ENCODE results near the gene MFN2.

DNA sequence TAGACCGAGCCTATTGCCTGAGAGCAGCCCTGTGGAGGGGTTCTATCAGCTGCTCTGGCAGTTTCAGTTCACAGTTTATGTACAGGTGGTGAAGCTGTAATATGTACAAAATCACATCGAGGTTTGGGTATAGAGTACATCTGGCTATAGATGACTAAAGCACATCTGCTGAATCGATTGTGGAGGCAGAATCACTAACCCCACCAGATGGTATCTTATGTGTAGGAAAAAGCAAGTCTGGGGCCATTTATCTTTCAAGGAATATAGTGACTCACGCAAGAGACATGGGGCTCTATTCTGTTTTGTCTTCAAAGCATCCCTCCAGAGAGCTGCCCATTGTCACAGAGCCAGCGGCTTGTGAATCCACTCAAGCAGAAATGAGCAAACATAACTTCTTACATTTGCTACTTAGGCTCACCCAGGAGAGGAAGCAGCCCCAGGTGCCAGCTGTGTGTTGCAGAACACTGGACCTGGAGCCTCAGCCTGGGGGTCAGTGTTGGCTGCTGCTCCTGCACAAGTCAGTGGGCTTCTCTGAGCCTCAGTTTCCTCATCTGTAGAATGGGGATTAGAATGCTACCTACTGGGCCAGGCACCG lies 60.3 kb downstream of the MFN2 start:
- TF ChIP-seq EP300 (conservative IDR thresholded peaks at IDR 0.05; ENCODE audit: poor library complexity, severe bottlenecking) (no peak), EZH2 (IDR thresholded peaks at IDR 0.05; ENCODE audit: borderline replicate concordance, insufficient read depth, low read length, poor library complexity, severe bottlenecking) (no peak), SMC3 (conservative IDR thresholded peaks at IDR 0.05; ENCODE audit: poor library complexity) (no peak), POLR2AphosphoS5 (IDR thresholded peaks at IDR 0.05) (no peak), RAD21 (conservative IDR thresholded peaks at IDR 0.05) (no peak), TAF1 (IDR thresholded peaks at IDR 0.05; ENCODE audit: low read depth) (no peak), MXI1 (conservative IDR thresholded peaks at IDR 0.05; ENCODE audit: poor library complexity, severe bottlenecking) (no peak)
- TF ChIP-seq, protein P1, sequence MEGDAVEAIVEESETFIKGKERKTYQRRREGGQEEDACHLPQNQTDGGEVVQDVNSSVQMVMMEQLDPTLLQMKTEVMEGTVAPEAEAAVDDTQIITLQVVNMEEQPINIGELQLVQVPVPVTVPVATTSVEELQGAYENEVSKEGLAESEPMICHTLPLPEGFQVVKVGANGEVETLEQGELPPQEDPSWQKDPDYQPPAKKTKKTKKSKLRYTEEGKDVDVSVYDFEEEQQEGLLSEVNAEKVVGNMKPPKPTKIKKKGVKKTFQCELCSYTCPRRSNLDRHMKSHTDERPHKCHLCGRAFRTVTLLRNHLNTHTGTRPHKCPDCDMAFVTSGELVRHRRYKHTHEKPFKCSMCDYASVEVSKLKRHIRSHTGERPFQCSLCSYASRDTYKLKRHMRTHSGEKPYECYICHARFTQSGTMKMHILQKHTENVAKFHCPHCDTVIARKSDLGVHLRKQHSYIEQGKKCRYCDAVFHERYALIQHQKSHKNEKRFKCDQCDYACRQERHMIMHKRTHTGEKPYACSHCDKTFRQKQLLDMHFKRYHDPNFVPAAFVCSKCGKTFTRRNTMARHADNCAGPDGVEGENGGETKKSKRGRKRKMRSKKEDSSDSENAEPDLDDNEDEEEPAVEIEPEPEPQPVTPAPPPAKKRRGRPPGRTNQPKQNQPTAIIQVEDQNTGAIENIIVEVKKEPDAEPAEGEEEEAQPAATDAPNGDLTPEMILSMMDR (IDR thresholded peaks at IDR 0.05; ENCODE audit: poor library complexity, severe bottlenecking), result no peak
- TF ChIP-seq, protein P2, sequence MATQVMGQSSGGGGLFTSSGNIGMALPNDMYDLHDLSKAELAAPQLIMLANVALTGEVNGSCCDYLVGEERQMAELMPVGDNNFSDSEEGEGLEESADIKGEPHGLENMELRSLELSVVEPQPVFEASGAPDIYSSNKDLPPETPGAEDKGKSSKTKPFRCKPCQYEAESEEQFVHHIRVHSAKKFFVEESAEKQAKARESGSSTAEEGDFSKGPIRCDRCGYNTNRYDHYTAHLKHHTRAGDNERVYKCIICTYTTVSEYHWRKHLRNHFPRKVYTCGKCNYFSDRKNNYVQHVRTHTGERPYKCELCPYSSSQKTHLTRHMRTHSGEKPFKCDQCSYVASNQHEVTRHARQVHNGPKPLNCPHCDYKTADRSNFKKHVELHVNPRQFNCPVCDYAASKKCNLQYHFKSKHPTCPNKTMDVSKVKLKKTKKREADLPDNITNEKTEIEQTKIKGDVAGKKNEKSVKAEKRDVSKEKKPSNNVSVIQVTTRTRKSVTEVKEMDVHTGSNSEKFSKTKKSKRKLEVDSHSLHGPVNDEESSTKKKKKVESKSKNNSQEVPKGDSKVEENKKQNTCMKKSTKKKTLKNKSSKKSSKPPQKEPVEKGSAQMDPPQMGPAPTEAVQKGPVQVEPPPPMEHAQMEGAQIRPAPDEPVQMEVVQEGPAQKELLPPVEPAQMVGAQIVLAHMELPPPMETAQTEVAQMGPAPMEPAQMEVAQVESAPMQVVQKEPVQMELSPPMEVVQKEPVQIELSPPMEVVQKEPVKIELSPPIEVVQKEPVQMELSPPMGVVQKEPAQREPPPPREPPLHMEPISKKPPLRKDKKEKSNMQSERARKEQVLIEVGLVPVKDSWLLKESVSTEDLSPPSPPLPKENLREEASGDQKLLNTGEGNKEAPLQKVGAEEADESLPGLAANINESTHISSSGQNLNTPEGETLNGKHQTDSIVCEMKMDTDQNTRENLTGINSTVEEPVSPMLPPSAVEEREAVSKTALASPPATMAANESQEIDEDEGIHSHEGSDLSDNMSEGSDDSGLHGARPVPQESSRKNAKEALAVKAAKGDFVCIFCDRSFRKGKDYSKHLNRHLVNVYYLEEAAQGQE (IDR thresholded peaks at IDR 0.05; ENCODE audit: borderline replicate concordance), result no peak

Data from neural cell (in vitro differentiated cells).